ENCODE data around the gene FAM120AOS.

DNA sequence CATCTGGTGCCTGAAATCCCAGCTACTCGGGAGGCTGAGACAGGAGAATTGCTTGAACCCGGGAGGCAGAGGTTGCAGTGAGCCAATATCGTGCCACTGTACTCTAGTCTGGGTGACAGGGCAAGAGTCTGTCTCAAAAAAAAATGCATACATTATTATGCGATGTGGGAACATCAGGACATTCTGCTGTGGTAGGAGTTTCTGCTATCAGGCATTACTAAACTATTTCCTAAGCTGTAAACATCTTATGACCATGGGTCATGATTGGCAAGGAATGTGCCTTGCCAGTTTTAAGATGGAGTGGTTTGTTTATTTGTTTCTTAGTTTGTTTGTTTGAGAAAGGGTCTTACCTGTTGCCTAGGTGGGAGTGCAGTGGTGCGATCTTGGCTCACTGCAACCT is 47.0 kb downstream of the FAM120AOS start:
- TF ChIP-seq, protein P1, sequence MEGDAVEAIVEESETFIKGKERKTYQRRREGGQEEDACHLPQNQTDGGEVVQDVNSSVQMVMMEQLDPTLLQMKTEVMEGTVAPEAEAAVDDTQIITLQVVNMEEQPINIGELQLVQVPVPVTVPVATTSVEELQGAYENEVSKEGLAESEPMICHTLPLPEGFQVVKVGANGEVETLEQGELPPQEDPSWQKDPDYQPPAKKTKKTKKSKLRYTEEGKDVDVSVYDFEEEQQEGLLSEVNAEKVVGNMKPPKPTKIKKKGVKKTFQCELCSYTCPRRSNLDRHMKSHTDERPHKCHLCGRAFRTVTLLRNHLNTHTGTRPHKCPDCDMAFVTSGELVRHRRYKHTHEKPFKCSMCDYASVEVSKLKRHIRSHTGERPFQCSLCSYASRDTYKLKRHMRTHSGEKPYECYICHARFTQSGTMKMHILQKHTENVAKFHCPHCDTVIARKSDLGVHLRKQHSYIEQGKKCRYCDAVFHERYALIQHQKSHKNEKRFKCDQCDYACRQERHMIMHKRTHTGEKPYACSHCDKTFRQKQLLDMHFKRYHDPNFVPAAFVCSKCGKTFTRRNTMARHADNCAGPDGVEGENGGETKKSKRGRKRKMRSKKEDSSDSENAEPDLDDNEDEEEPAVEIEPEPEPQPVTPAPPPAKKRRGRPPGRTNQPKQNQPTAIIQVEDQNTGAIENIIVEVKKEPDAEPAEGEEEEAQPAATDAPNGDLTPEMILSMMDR (conservative IDR thresholded peaks at IDR 0.05; ENCODE audit: low read length), result no peak
- no peak for TF ChIP-seq EZH2phosphoT487 (IDR thresholded peaks at IDR 0.05; ENCODE audit: borderline replicate concordance, low read depth, low read length)
